22Rv1 (cell line): Measurements from ENCODE around the gene ZNF506.
"Not testable (repeated sequence)": the region's sequence is repeated elsewhere in the genome, so short reads cannot be mapped to it uniquely, and the experiment has no call there.

ENCODE experiments used
- CTCF ChIP-seq: fragments of 450-650 bp; IDR thresholded peaks from 2 replicates; pipeline ENCODE4 v1.5.1; 2017; ENCODE audit warnings: mild to moderate bottlenecking
- ZFX ChIP-seq: fragments of 450-650 bp; IDR thresholded peaks from 2 replicates; pipeline ENCODE4 v1.6.1; 2017; ENCODE audit warnings: antibody characterized with exemption, borderline replicate concordance

DNA sequence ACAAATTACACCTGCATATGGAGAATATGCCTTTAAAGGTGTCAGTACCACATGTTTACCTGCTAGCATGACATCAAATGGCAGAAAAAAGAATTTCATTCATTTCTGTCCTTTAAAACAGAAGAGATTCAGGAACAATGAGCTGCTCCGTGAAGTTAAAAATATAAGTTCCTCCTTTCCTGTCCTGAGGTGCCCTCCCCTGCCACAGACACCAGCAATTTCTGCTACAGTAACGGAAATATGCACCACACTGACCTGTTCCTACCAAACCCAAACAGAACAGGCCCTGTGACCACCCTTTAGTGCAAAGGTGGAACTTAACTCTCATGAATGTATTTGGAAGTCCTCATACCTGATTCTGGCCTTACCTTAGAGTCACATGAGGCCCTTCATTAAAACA lies 30.2 kb upstream of the ZNF506 start:
- not testable (repeated sequence) for TF ChIP-seq CTCF, ZFX
